HepG2 (cell line): ENCODE results near the gene MAPK7.

Source experiments
- E2F1 ChIP-seq: sonication (generic); formaldehyde crosslinking; IDR thresholded peaks from 2 replicates; pipeline ENCODE4 v1.5.0; 2020; ENCODE audit warnings: missing genetic modification reagents
- ERF ChIP-seq: IDR thresholded peaks from 2 replicates; pipeline ENCODE4 v1.6.1; 2018; ENCODE audit warnings: missing biosample characterization, missing genetic modification reagents
- EZH2 ChIP-seq: conservative IDR thresholded peaks from 2 replicates; pipeline ENCODE4 v1.6.1; 2012; ENCODE audit warnings: mild to moderate bottlenecking, low read depth, low read length, moderate library complexity
- HNRNPLL ChIP-seq: fragments of 200-400 bp; formaldehyde crosslinking; IDR thresholded peaks from 2 replicates; pipeline ENCODE4 v1.6.1; 2017; ENCODE audit warnings: mild to moderate bottlenecking, low read depth, low read length; ENCODE audit not compliant: poor library complexity, severe bottlenecking
- NFE2L1 ChIP-seq: sonication (generic); formaldehyde crosslinking; IDR thresholded peaks from 2 replicates; pipeline ENCODE4 v1.4.0; 2020; ENCODE audit warnings: missing genetic modification reagents, mild to moderate bottlenecking, borderline replicate concordance
- POLR2A ChIP-seq, 2 experiments: IDR thresholded peaks; 2 replicates each; pipeline ENCODE4 v1.6.1; 2011; ENCODE audit warnings: low read depth in 2 of 2, low read length in 2 of 2, mild to moderate bottlenecking in 1 of 2, moderate library complexity in 1 of 2; ENCODE audit not compliant: insufficient read depth in 1 of 2
- SMAD1 ChIP-seq: sonication (generic); formaldehyde crosslinking; IDR thresholded peaks from 2 replicates; pipeline ENCODE4 v1.4.0; 2020; ENCODE audit warnings: missing genetic modification reagents, low read depth, mild to moderate bottlenecking, borderline replicate concordance
- ZFP36 ChIP-seq: fragments of 150-350 bp; IDR thresholded peaks from 2 replicates; pipeline ENCODE4 v1.6.1; 2018; ENCODE audit warnings: borderline replicate concordance, low read length, low read depth; ENCODE audit not compliant: partially characterized antibody
- ZNF446 ChIP-seq: sonication (generic); formaldehyde crosslinking; IDR thresholded peaks from 2 replicates; pipeline ENCODE4 v1.5.0; 2020; ENCODE audit warnings: mild to moderate bottlenecking, missing genetic modification reagents
- ZNF513 ChIP-seq: sonication (generic); formaldehyde crosslinking; conservative IDR thresholded peaks from 2 replicates; pipeline ENCODE4 v1.5.0; 2020; ENCODE audit warnings: missing genetic modification reagents
- ZXDC ChIP-seq: sonication (generic); formaldehyde crosslinking; IDR thresholded peaks from 2 replicates; pipeline ENCODE4 v1.5.0; 2020; ENCODE audit warnings: mild to moderate bottlenecking, missing genetic modification reagents

GRCh38 chr17:19359151-19359550, 19.1 kb upstream of the MAPK7 start:
- no peak for TF ChIP-seq ERF (CRISPR knock-in tag)
- TF ChIP-seq ZNF513 = no peak
- no peak for TF ChIP-seq HNRNPLL
- TF ChIP-seq ZXDC = no peak
- TF ChIP-seq ZNF446 (CRISPR knock-in tag) = no peak
- no peak for TF ChIP-seq ZFP36
- TF ChIP-seq POLR2A (IDR thresholded peaks at IDR 0.05; ENCODE audit: insufficient read depth in 1 of 2, low read depth in 2 of 2, low read length in 2 of 2) = no peak
- TF ChIP-seq E2F1 (CRISPR knock-in tag) = no peak
- TF ChIP-seq NFE2L1 (CRISPR knock-in tag) = no peak
- TF ChIP-seq SMAD1 (CRISPR knock-in tag) = no peak
- no peak for TF ChIP-seq EZH2
